HG03060 (cell line): ENCODE results near the gene ZNF132.
"Not testable (repeated sequence)": the region's sequence is repeated elsewhere in the genome, so short reads cannot be mapped to it uniquely, and the experiment has no call there.

Experiments used
- ATAC-seq: cut with Tn5 transposase; IDR thresholded peaks from one replicate; pipeline ENCODE4 v1.9.1; 2021; ENCODE audit warnings: low read depth, moderate number of reproducible peaks; ENCODE audit not compliant: unreplicated experiment

ZNF132 gene

GRCh38 chr19:58468216-58468839 lies 28.4 kb upstream of the ZNF132 start:
- ATAC-seq: no peak

GRCh38 chr19:58466760-58467589 lies 27.0 kb upstream of the ZNF132 start, which contains the start of gene ZNF324:
Gene ZNF324 (plus strand): TSS chr19:58467080. CDS start chr19:58469186, 2,106 bp downstream.
- peak; percentile 77 for ATAC-seq

- no peak for ATAC-seq
Observed at GRCh38 chr19:58466089-58466759, 26.3 kb upstream of the ZNF132 start.

- no peak for ATAC-seq
Observed at GRCh38 chr19:58460039-58460438, 20.1 kb upstream of the ZNF132 start.

GRCh38 chr19:58456111-58456510 lies 16.2 kb upstream of the ZNF132 start:
- ATAC-seq: no peak

GRCh38 chr19:58455306-58455705 lies 15.4 kb upstream of the ZNF132 start:
- no peak for ATAC-seq

- no peak for ATAC-seq
Observed at GRCh38 chr19:58453743-58454142, 13.8 kb upstream of the ZNF132 start.

GRCh38 chr19:58451358-58452101 lies 11.6 kb upstream of the ZNF132 start, which contains the start of gene ZNF324B:
Gene ZNF324B (plus strand): TSS chr19:58451622. CDS start chr19:58453702, 2,080 bp downstream.
- peak; percentile 93 for ATAC-seq

- ATAC-seq: no peak
Observed at GRCh38 chr19:58450856-58451357, 11.0 kb upstream of the ZNF132 start.

- ATAC-seq: not testable (repeated sequence)
Observed at GRCh38 chr19:58449980-58450379, 10.0 kb upstream of the ZNF132 start.

- ATAC-seq: not testable (repeated sequence)
Observed at GRCh38 chr19:58448860-58449259, 8.9 kb upstream of the ZNF132 start.

- not testable (repeated sequence) for ATAC-seq
Observed at GRCh38 chr19:58442986-58443385, 3.0 kb upstream of the ZNF132 start.

- no peak for ATAC-seq
Observed at GRCh38 chr19:58440556-58440955, 603 bp upstream of the ZNF132 start.

GRCh38 chr19:58434217-58434616 lies 5.7 kb downstream of the ZNF132 start:
- ATAC-seq: no peak

- ATAC-seq: no peak
Observed at GRCh38 chr19:58429745-58430144, 10.2 kb downstream of the ZNF132 start.

- ATAC-seq: no peak
Observed at GRCh38 chr19:58428617-58429016, 11.3 kb downstream of the ZNF132 start.

- no peak for ATAC-seq
Observed at GRCh38 chr19:58417071-58417470, 22.9 kb downstream of the ZNF132 start.

GRCh38 chr19:58416604-58417003 lies 23.3 kb downstream of the ZNF132 start:
- no peak for ATAC-seq

GRCh38 chr19:58409010-58409790 lies 30.8 kb downstream of the ZNF132 start:
- no peak for ATAC-seq
